Kidney tubule cell (primary cell): ENCODE data around the gene SPATA1.
A peak's percentile ranks its signal among the peaks of the same experiment; 100 is the strongest.
"Not testable (repeated sequence)": the region's sequence is repeated elsewhere in the genome, so short reads cannot be mapped to it uniquely, and the experiment has no call there.

Source experiments
- DNase-seq: peaks from one replicate; pipeline ENCODE4 v3.0.0-alpha.2; 2018; ENCODE audit warnings: low spot score

The SPATA1 gene

GRCh38 chr1:84594959-84595358, 88.8 kb downstream of the SPATA1 start:
- not testable (repeated sequence) for DNase-seq

- no peak for DNase-seq
Observed at GRCh38 chr1:84597011-84597410, 90.8 kb downstream of the SPATA1 start.

GRCh38 chr1:84598418-84598817, 92.2 kb downstream of the SPATA1 start:
- no peak for DNase-seq

GRCh38 chr1:84598846-84599741, 92.9 kb downstream of the SPATA1 start:
- DNase-seq, result peak; percentile 70

GRCh38 chr1:84600796-84601195, 94.6 kb downstream of the SPATA1 start:
- no peak for DNase-seq

GRCh38 chr1:84603223-84603622, 97.0 kb downstream of the SPATA1 start:
- no peak for DNase-seq

- DNase-seq, result peak; percentile 17
Observed at GRCh38 chr1:84603941-84604830, 98.0 kb downstream of the SPATA1 start.

GRCh38 chr1:84605157-84605556, 99.0 kb downstream of the SPATA1 start:
- no peak for DNase-seq

GRCh38 chr1:84606977-84607376, 100.8 kb downstream of the SPATA1 start:
- no peak for DNase-seq

GRCh38 chr1:84611091-84611490, 104.9 kb downstream of the SPATA1 start:
- no peak for DNase-seq

GRCh38 chr1:84611796-84612195, 105.6 kb downstream of the SPATA1 start:
- no peak for DNase-seq

GRCh38 chr1:84613026-84613425, 106.8 kb downstream of the SPATA1 start:
- DNase-seq, result no peak

- no peak for DNase-seq
Observed at GRCh38 chr1:84613887-84614286, 107.7 kb downstream of the SPATA1 start.

GRCh38 chr1:84615790-84616189, 109.6 kb downstream of the SPATA1 start:
- DNase-seq, result no peak
